Measurements from ENCODE around the gene FAM32A.

The FAM32A gene

DNA sequence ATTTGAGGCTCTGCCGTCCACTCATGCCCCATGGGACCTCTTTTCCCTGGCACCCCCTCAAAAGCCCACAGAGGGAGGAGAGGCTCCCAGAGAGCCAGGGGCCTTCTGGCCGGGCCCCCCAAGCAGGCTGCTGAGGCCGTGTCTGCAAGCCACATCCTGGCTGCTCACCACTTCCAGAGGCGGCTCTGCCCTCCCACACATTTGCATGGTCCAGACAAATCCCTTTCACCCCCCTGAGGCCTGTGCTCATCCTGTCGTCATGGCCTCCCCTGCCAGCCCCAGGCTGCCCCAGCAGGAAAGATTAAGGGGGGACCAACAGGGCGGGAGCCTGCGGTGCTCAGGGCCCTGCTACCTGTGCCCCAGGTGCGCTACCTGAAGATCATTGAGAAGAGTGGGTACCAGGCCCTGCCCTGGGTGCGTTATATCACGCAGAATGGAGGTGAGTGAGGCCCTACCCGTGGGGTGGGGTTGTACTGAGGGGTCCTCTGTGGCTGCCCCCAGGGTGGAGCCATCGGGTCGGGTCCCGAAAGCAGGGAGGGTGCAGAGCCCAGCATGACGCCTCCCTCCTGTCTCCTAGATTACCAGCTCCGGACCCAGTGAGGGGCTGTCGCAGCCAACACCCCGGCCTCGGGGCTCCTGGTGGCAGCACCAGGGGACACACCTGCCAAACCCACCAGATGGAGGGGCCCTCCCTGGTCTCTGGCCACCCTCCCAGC, 48.8 kb downstream of the FAM32A start:
- H3K9me3 ChIP-seq (ENCODE audit: control insufficient read depth, insufficient read depth, low read length): no peaks in the 10 kb centered on the region
- no peak overlapping the region for H3K4me3 ChIP-seq (ENCODE audit: low read depth, low read length)
- H3K4me1 ChIP-seq (ENCODE audit: control insufficient read depth, insufficient read depth, low read length): no peaks in the 10 kb centered on the region
- no peaks in the 10 kb centered on the region for H3K27me3 ChIP-seq (ENCODE audit: control insufficient read depth, insufficient read depth, low read length)
- peaks cover 3% of the 10 kb centered on the region; the same call in 1 of the 2 replicates for H3K36me3 ChIP-seq (ENCODE audit: control insufficient read depth, insufficient read depth, low read length)
- H3K27ac ChIP-seq (ENCODE audit: low read depth, low read length): no peak overlapping the region
- H3K9ac ChIP-seq (ENCODE audit: low read depth, low read length): no peak overlapping the region

GRCh38 chr19:16234552-16235445, 49.6 kb downstream of the FAM32A start:
- peaks cover 2% of the 10 kb centered on the region; the same call in 1 of the 2 replicates for H3K36me3 ChIP-seq (ENCODE audit: control insufficient read depth, insufficient read depth, low read length)
- H3K9ac ChIP-seq (ENCODE audit: low read depth, low read length): no peak overlapping the region
- H3K4me1 ChIP-seq (ENCODE audit: control insufficient read depth, insufficient read depth, low read length): no peaks in the 10 kb centered on the region
- H3K4me3 ChIP-seq (ENCODE audit: low read depth, low read length): no peak overlapping the region
- H3K27me3 ChIP-seq (ENCODE audit: control insufficient read depth, insufficient read depth, low read length): no peaks in the 10 kb centered on the region
- no peak overlapping the region for H3K27ac ChIP-seq (ENCODE audit: low read depth, low read length)
- no peaks in the 10 kb centered on the region for H3K9me3 ChIP-seq (ENCODE audit: control insufficient read depth, insufficient read depth, low read length)

GRCh38 chr19:16235811-16236652, 50.8 kb downstream of the FAM32A start:
- no peak overlapping the region for H3K27ac ChIP-seq (ENCODE audit: low read depth, low read length)

More at GRCh38 chr19:16235811-16236652, 50.8 kb downstream of the FAM32A start:
- Histone ChIP-seq H3K9ac (ENCODE audit: low read depth, low read length) (no peak overlapping the region), H3K36me3 (ENCODE audit: control insufficient read depth, insufficient read depth, low read length) (no peaks in the 10 kb centered on the region; the same call in 1 of the 2 replicates), H3K4me1 (ENCODE audit: control insufficient read depth, insufficient read depth, low read length) (no peaks in the 10 kb centered on the region), H3K27me3 (ENCODE audit: control insufficient read depth, insufficient read depth, low read length) (no peaks in the 10 kb centered on the region), H3K4me3 (ENCODE audit: low read depth, low read length) (no peak overlapping the region), H3K9me3 (ENCODE audit: control insufficient read depth, insufficient read depth, low read length) (no peaks in the 10 kb centered on the region)

All from HUES48 (cell line).